ENCODE results near the gene TSPYL1.

TSPYL1 gene

DNA sequence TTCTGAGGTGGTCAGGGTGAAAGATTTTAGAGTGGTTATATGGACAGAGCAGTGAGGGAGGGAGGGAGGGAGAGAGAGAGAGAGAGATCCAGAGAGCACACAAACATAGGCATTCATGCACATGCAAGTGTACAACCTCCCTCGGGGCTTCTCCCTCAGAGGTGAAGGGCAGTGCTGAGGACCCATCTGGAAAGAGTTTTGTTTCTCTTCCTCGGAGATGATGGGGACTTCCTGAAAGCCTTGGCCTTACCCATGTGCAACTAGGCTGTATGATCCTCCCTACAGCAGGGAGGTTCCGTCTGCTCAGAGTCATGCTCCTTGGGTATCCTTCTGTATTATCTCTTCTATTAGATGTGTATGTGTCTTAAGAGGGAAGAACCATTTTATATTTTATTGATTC lies 21.4 kb upstream of the TSPYL1 start:
- TF ChIP-seq, protein P1, sequence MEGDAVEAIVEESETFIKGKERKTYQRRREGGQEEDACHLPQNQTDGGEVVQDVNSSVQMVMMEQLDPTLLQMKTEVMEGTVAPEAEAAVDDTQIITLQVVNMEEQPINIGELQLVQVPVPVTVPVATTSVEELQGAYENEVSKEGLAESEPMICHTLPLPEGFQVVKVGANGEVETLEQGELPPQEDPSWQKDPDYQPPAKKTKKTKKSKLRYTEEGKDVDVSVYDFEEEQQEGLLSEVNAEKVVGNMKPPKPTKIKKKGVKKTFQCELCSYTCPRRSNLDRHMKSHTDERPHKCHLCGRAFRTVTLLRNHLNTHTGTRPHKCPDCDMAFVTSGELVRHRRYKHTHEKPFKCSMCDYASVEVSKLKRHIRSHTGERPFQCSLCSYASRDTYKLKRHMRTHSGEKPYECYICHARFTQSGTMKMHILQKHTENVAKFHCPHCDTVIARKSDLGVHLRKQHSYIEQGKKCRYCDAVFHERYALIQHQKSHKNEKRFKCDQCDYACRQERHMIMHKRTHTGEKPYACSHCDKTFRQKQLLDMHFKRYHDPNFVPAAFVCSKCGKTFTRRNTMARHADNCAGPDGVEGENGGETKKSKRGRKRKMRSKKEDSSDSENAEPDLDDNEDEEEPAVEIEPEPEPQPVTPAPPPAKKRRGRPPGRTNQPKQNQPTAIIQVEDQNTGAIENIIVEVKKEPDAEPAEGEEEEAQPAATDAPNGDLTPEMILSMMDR (IDR thresholded peaks at IDR 0.05; ENCODE audit: insufficient read depth, low read length, missing control alignments): no peak
- ChIA-PET CTCF (interaction anchor here (1.5 kb wide), 1 partner anchor 14 kb away, joined by 3 read pairs; no protein-coding TSS in a partner anchor), POLR2A (no interaction called here)
- H3K4me3 ChIP-seq (ENCODE audit: low read depth, low read length): no peak overlapping the region
- DNase-seq (ENCODE audit: low read depth, low spot score): no peak

DNA sequence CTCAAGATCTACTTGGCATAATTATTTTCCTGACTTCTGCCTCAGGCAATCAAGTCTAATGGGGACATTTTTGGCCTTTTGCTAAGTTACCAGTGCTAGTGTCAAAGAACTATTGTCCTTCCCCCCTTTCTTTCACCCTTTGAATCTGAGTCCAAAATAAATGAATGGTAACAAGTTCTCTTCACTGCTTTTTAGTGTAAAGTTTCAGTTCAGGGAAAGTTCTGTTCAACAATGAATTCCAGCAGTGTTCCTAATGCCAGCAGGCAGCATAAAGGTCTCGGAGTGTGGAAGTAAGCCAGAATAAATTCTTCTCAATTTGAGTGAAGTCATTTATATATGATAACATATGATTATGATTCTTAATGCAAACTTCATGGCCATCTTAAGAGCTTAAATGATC lies 20.8 kb upstream of the TSPYL1 start:
- no peak overlapping the region for H3K4me3 ChIP-seq (ENCODE audit: low read depth, low read length)
- TF ChIP-seq, protein P1 (IDR thresholded peaks at IDR 0.05; ENCODE audit: insufficient read depth, low read length, missing control alignments): no peak
- DNase-seq (ENCODE audit: low read depth, low spot score): no peak
- ChIA-PET POLR2A (no interaction called here), CTCF (interaction anchor here (0.7 to 1.5 kb wide), 2 partner anchors 13 to 232 kb away, joined by 3 read pairs; no protein-coding TSS in a partner anchor)

- no peak for DNase-seq (ENCODE audit: low read depth, low spot score)
- H3K4me3 ChIP-seq (ENCODE audit: low read depth, low read length): no peak overlapping the region
- ChIA-PET POLR2A (no interaction called here), CTCF (interaction anchor here (3.2 kb wide), 1 partner anchor 10 kb away, joined by 23 read pairs; no protein-coding TSS in a partner anchor)
- TF ChIP-seq, protein P1 (IDR thresholded peaks at IDR 0.05; ENCODE audit: insufficient read depth, low read length, missing control alignments): no peak
Observed at GRCh38 chr6:116298973-116299372, 19.2 kb upstream of the TSPYL1 start.

DNA sequence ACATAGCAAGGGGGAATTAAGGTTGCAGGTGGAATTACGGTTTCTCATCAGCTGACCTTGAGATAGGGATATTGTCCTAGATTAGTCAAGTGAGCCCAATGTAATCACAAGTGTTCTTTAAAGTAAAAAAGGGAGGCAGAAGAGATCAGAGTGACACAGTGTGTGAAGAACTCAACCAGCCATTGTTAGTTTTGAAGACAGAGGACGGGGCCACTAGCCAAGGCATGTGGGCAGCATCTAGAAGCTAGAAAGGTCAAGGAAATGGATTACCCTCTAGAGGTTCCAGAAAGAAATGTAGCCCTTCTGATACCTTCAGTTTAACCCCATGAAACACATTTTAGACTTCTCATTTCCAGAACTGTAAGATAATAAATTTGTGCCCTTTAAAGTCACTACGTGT lies 18.5 kb upstream of the TSPYL1 start:
- ChIA-PET CTCF (interaction anchor here (1.7 to 3.2 kb wide), 2 partner anchors 10 to 265 kb away, joined by 6 to 23 read pairs; no protein-coding TSS in a partner anchor), POLR2A (no interaction called here)
- no peak overlapping the region for H3K4me3 ChIP-seq (ENCODE audit: low read depth, low read length)
- TF ChIP-seq, protein P1 (IDR thresholded peaks at IDR 0.05; ENCODE audit: insufficient read depth, low read length, missing control alignments): no peak
- no peak for DNase-seq (ENCODE audit: low read depth, low spot score)

DNA sequence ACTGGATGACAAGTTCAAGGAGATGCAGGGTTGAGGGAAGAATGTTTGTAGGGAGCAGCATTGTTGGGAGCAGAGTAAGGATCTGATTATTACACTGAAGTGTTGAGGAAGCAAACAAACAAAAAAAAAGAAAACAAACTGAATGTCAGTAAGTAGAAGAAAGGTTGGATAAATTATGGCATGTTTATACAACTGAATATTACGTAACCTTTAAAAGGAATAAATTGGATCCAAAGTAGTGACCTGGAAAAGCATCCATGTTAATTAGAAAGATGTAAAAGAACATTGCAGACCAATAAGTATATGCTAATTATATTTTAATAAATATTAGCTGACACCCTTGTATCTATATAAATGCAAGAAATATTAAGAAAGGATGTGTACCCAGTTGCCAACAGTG lies 12.8 kb upstream of the TSPYL1 start:
- ChIA-PET POLR2A (interaction anchor here (1.8 kb wide), 1 partner anchor 79 kb away, joined by 5 read pairs; no protein-coding TSS in a partner anchor), CTCF (interaction anchor here (1.1 to 3.0 kb wide), 9 partner anchors 11 to 273 kb away, joined by 3 to 11 read pairs (median 6); partner anchors contain the start of gene CALHM5)
- DNase-seq (ENCODE audit: low read depth, low spot score): no peak

GRCh38 chr6:116291701-116292396 lies 12.1 kb upstream of the TSPYL1 start:
- CTCF ChIA-PET: interaction anchor here (0.7 to 3.1 kb wide), 10 partner anchors 11 to 271 kb away, joined by 3 to 14 read pairs (median 6); partner anchors contain the start of genes CALHM5 and TSPYL1
- H3K4me3 ChIP-seq (ENCODE audit: low read depth, low read length): no peak overlapping the region
- TF ChIP-seq, protein P1 (IDR thresholded peaks at IDR 0.05; ENCODE audit: insufficient read depth, low read length, missing control alignments): no peak
- DNase-seq (ENCODE audit: low read depth, low spot score): no peak
- POLR2A ChIA-PET: interaction anchor here (1.8 kb wide), 1 partner anchor 80 kb away, joined by 5 read pairs; no protein-coding TSS in a partner anchor

More for the DNA sequence above, 12.8 kb upstream of the TSPYL1 start:
- no peak overlapping the region for H3K4me3 ChIP-seq (ENCODE audit: low read depth, low read length)
- TF ChIP-seq, protein P1 (IDR thresholded peaks at IDR 0.05; ENCODE audit: insufficient read depth, low read length, missing control alignments): no peak
